OCI-LY3 (cell line): ENCODE results near the gene MYBPC2.

Source experiments
- CTCF ChIP-seq: fragments of 200-600, 300-600 bp; sonication (generic); IDR thresholded peaks from 2 replicates; pipeline ENCODE4 v1.5.1; 2014; ENCODE audit warnings: antibody characterized with exemption, low read length, low read depth
- EZH2phosphoT487 ChIP-seq: fragments of 200-600 bp; shearing (Covaris generic); IDR thresholded peaks from 2 replicates; pipeline ENCODE4 v1.6.1; 2018; ENCODE audit warnings: antibody characterized with exemption, mixed run types, low read depth

GRCh38 chr19:50500060-50500752, 67.5 kb downstream of the MYBPC2 start:
- peak; percentile 19 for TF ChIP-seq CTCF
- no peak for TF ChIP-seq EZH2phosphoT487
